Psoas muscle (tissue), 8 donors: ENCODE results near the gene NAB2. TPM values are rescaled to one million over a fixed set of nuclear protein-coding genes. Genes with fewer than 3 reads are reported as not detected.

Experiments used
- ATAC-seq, 4 donors: fragments of 200-7000 bp; cut with Tn5 transposase; one replicate each; pipeline ENCODE4 v1.9.1; 2020; ENCODE audit warnings: moderate library complexity in 3 of 4, mild to moderate bottlenecking in 2 of 4
- DNase-seq, 2 donors: peaks; one replicate each; pipeline ENCODE4 v3.0.0-alpha.2; 2020
- H3K27ac ChIP-seq: fragments of 200-600 bp; one replicate; pipeline ENCODE4 v1.8.0; 2022
- H3K27me3 ChIP-seq, 3 donors: fragments of 200-600 bp in 1 of 3; one replicate each; pipeline versions ENCODE4 v1.6.1 to v1.8.0; 2013 to 2022; ENCODE audit warnings: low read length in 2 of 3, mild to moderate bottlenecking in 2 of 3, moderate library complexity in 1 of 3; ENCODE audit not compliant: insufficient read depth in 3 of 3
- H3K36me3 ChIP-seq, 2 donors: fragments of 200-600 bp in 1 of 2; one replicate each; pipeline versions ENCODE4 v1.6.1 to v1.8.0; 2013 to 2022; ENCODE audit warnings: low read depth in 1 of 2, mild to moderate bottlenecking in 1 of 2, moderate library complexity in 1 of 2; ENCODE audit not compliant: insufficient read depth in 1 of 2
- H3K4me1 ChIP-seq: fragments of 200-600 bp; one replicate; pipeline ENCODE4 v1.8.0; 2022
- H3K4me3 ChIP-seq: fragments of 200-600 bp; one replicate; pipeline ENCODE4 v1.8.0; 2022; ENCODE audit warnings: mild to moderate bottlenecking
- H3K9me3 ChIP-seq: fragments of 200-600 bp; one replicate; pipeline ENCODE4 v1.8.0; 2022
- CTCF ChIP-seq: fragments of 200-600 bp; IDR thresholded peaks from one replicate; pipeline ENCODE4 v1.8.0; 2022; ENCODE audit warnings: antibody characterized with exemption
- WGBS, 3 donors: extraction: QIAGEN DNeasy Blood & Tissue Kit; methylation state at CpG; one replicate each; pipeline versions ENCODE4 v1.1.6 to v1.1.7; 2013; 5-methylcytosine and 5-hydroxymethylcytosine counted together
- intact Hi-C, 2 donors: fragments of 100-400 bp; cut with DNase I; formaldehyde crosslinking; loops; one replicate each; pipeline versions ENCODE4 v1.11.0 to v1.14.2; 2022
- polyA plus RNA-seq, 3 donors: library from polyadenylated mRNA; stranded (reverse); fragments of 200-250 nt; gene quantifications; one replicate each; pipeline ENCODE4 v1.2.3, GENCODE V29; 2013
- total RNA-seq, 4 donors: library from RNA; stranded (reverse); fragmentation: NEBNext Ultra II Directional in 2 of 4; extraction: Animal tissue kit (Norgen Biotek cat#: 25700) in 2 of 4; gene quantifications; one replicate each; pipeline versions ENCODE4 v1.2.1 to v1.2.4, GENCODE V29; 2021 to 2023
- donor health status: healthy with polysubstance abuse.
- donor health status: DM: no; HTN: no; CAD: no; lungs with moderate emphysema.
- donor health status: Bipolar disorder and iron deficiency.
- donor health status: healthy.
- donor health status: DM: yes; HTN: yes; CAD: no.
- donor health status: DM: no; HTN: no; CAD: no.
- donor health status: DM: no; HTN: no; CAD: no.
- donor health status: DM: yes; HTN: yes; CAD: no.

Gene NAB2
- total and polyA plus RNA-seq, 7 donors: 5.6 to 114 (median 8.9) TPM

DNA sequence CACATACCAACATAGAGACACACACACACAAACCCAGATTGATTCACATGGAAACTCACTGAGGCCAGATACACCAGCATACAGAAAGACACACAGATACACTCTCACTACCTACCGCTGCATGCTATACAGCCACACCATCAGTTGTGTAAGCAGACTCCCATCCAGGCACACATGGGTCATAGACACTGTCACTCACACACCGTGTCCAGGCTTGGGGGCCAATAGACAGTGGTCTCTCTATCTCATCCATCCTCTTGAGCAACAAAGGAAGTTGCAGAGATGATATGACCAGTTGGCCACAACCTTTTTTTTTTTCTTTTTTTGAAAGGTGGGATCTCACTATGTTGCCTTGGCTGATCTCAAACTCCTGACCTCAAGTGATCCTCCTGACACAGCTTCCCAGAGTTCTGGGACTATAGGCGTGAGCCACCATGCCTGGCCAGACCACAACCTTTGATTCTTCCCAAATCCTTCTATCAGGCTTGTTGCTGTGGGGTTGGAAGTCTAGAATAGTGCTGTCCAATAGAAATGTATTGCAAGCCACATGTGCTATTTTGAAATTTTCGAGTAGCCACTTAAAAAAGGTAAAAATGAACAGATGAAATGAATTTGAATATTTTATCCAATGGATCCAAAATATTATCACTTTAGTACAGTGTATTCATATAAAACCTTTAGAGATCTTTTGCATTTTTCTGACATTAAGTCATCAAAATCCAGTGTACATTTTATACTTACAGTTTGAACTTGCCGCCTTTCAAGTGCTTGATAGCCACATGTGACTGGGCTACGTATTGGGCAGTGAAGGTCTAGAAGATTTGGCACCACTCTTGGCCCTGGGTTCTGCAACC is 51.1 kb downstream of the NAB2 start:
- no peaks in the 10 kb centered on the region for H3K4me1 ChIP-seq
- H3K36me3 ChIP-seq: peaks cover 0 to 23% of the 10 kb centered on the region in 2 donors
- 78 to 81% (median 78%) methylated on average over 6 of the region's 6 CpGs for WGBS, 3 donors
- intact Hi-C loops: no loop called here
- no peaks in the 10 kb centered on the region for H3K27me3 ChIP-seq
- no peaks in the 10 kb centered on the region for H3K9me3 ChIP-seq
- no peak for ATAC-seq
- no peak for DNase-seq
- H3K4me3 ChIP-seq: no peak overlapping the region
- TF ChIP-seq CTCF: no peak
- no peak overlapping the region for H3K27ac ChIP-seq

- H3K36me3 ChIP-seq: peaks cover 0 to 31% of the 10 kb centered on the region in 2 donors
- intact Hi-C loops: no loop called here
- H3K9me3 ChIP-seq: no peaks in the 10 kb centered on the region
Observed at GRCh38 chr12:57141249-57141648, 52.3 kb downstream of the NAB2 start.

GRCh38 chr12:57142121-57142520 is 53.2 kb downstream of the NAB2 start:
- ATAC-seq: peak in 1 of 4 donors; percentile 29
- intact Hi-C loops: no loop called here
- peaks cover 0 to 36% of the 10 kb centered on the region in 2 donors for H3K36me3 ChIP-seq
- no peak overlapping the region for H3K27ac ChIP-seq
- H3K27me3 ChIP-seq: no peaks in the 10 kb centered on the region
- no peak for TF ChIP-seq CTCF
- WGBS, 3 donors: 56 to 79% (median 65%) methylated on average over 9 of the region's 9 CpGs
- no peak overlapping the region for H3K4me3 ChIP-seq
- H3K4me1 ChIP-seq: no peaks in the 10 kb centered on the region
- no peaks in the 10 kb centered on the region for H3K9me3 ChIP-seq
- no peak for DNase-seq

More at GRCh38 chr12:57141249-57141648, 52.3 kb downstream of the NAB2 start:
- H3K4me3 ChIP-seq: no peak overlapping the region
- no peaks in the 10 kb centered on the region for H3K27me3 ChIP-seq
- ATAC-seq (no peak), DNase-seq (no peak)
- H3K27ac ChIP-seq: no peak overlapping the region
- TF ChIP-seq CTCF: no peak
- no peaks in the 10 kb centered on the region for H3K4me1 ChIP-seq
- WGBS, 3 donors: 79 to 93% (median 82%) methylated on average over 8 of the region's 8 CpGs

GRCh38 chr12:57142727-57143126 is 53.8 kb downstream of the NAB2 start:
- TF ChIP-seq CTCF: no peak
- intact Hi-C loops: no loop called here
- peaks cover 5% of the 10 kb centered on the region for H3K4me1 ChIP-seq
- no peak overlapping the region for H3K4me3 ChIP-seq
- DNase-seq (no peak), ATAC-seq (no peak)
- no peaks in the 10 kb centered on the region for H3K9me3 ChIP-seq
- no peak overlapping the region for H3K27ac ChIP-seq
- H3K36me3 ChIP-seq: peaks cover 0 to 36% of the 10 kb centered on the region in 2 donors
- WGBS, 3 donors: 59 to 77% (median 68%) methylated on average over 6 to 7 of the region's 7 CpGs
- H3K27me3 ChIP-seq: no peaks in the 10 kb centered on the region
